H1 (cell line): Measurements from ENCODE around the gene ORC3. TPM values are rescaled to one million over a fixed set of nuclear protein-coding genes. Genes with fewer than 3 reads are reported as not detected.

ENCODE experiments used
- ATF3 ChIP-seq: IDR thresholded peaks from 2 replicates; pipeline ENCODE4 v1.6.1; 2011; ENCODE audit warnings: low read depth, mild to moderate bottlenecking, low read length; ENCODE audit not compliant: insufficient read depth
- CHD7 ChIP-seq: fragments of 300-600 bp; sonication (generic); IDR thresholded peaks from 2 replicates; pipeline ENCODE4 v1.7.1; 2012; ENCODE audit warnings: low read length, moderate library complexity, mild to moderate bottlenecking, inconsistent platforms; ENCODE audit not compliant: insufficient replicate concordance
- RXRA ChIP-seq: IDR thresholded peaks from 2 replicates; pipeline ENCODE4 v1.6.1; 2011; ENCODE audit warnings: low read depth, mild to moderate bottlenecking, low read length, moderate library complexity; ENCODE audit not compliant: insufficient read depth
- SIX5 ChIP-seq: IDR thresholded peaks from 2 replicates; pipeline ENCODE4 v1.6.1; 2011; ENCODE audit warnings: mild to moderate bottlenecking, low read depth, low read length
- polyA plus RNA-seq, 7 experiments: library from polyadenylated mRNA; depleted of rRNA in 3 of 7; stranded (reverse) in 5 of 7; unstranded in 2 of 7; fragments of >200 nt in 5 of 7; fragments of 200-250 nt in 2 of 7; gene quantifications; 1 replicate in 5 of 7; 2 replicates in 1 of 7; 4 replicates in 1 of 7; pipeline versions ENCODE4 v1.2.1 to v1.2.3, GENCODE V29; 2011 to 2013; ENCODE audit warnings: missing spikeins in 2 of 7, mixed read lengths in 2 of 7
- total RNA-seq: library from RNA; stranded (reverse); fragmentation: NEBNext Ultra II Directional; extraction: Animal tissue kit (Norgen Biotek cat#: 25700); gene quantifications from 2 replicates; pipeline ENCODE4 v1.2.1, GENCODE V29; 2021

The ORC3 gene
- total and polyA plus RNA-seq, 2 of the 8 experiments (the other 6 are each of a cell fraction or from before 2014, with no cell fraction given) = 35.9 to 60.9 TPM

- no peak for TF ChIP-seq CHD7
- no peak for TF ChIP-seq SIX5
- no peak for TF ChIP-seq RXRA
- no peak for TF ChIP-seq ATF3
- TF ChIP-seq, all 59 proteins: peak for 0
Observed at GRCh38 chr6:87682310-87682709, 92.4 kb downstream of the ORC3 start (continued).
